Chondrocyte (in vitro differentiated cells): ENCODE measurements around the gene C9orf40. TPM values are rescaled to one million over a fixed set of nuclear protein-coding genes. Genes with fewer than 3 reads are reported as not detected.

Source experiments
- DNase-seq: peaks from one replicate; pipeline ENCODE4 v3.0.0; 2021; ENCODE audit warnings: mixed read lengths, low spot score
- H3K27ac Mint-ChIP-seq: one replicate; pipeline ENCODE4 v1.8.0; 2021; ENCODE audit warnings: mild to moderate bottlenecking, moderate library complexity, mixed read lengths; ENCODE audit not compliant: unreplicated experiment
- H3K27me3 Mint-ChIP-seq: 2 replicates; pipeline ENCODE4 v1.8.0; 2021; ENCODE audit warnings: low read depth, mixed read lengths
- H3K36me3 Mint-ChIP-seq: 2 replicates; pipeline ENCODE4 v1.8.0; 2021; ENCODE audit warnings: low read depth, mixed read lengths
- H3K4me1 Mint-ChIP-seq: 2 replicates; pipeline ENCODE4 v1.8.0; 2021; ENCODE audit warnings: low read depth, mild to moderate bottlenecking, mixed read lengths
- H3K4me3 Mint-ChIP-seq: one replicate; pipeline ENCODE4 v1.8.0; 2021; ENCODE audit warnings: mild to moderate bottlenecking, moderate library complexity, mixed read lengths; ENCODE audit not compliant: unreplicated experiment
- H3K9me3 Mint-ChIP-seq: 2 replicates; pipeline ENCODE4 v1.8.0; 2021; ENCODE audit warnings: low read depth, mixed read lengths
- total RNA-seq: library from RNA; stranded (reverse); gene quantifications from 3 replicates; pipeline ENCODE4 v1.2.1, GENCODE V29; 2021
- TF ChIP-seq, protein P1 (sequence below): fragments of 200-600 bp; sonication (generic); IDR thresholded peaks from 2 replicates; pipeline ENCODE4 v1.5.0; 2021; ENCODE audit warnings: antibody characterized with exemption, mild to moderate bottlenecking, moderate library complexity

The C9orf40 gene
- total RNA-seq, 1 donor from 2014 or later = 5.2 TPM

DNA sequence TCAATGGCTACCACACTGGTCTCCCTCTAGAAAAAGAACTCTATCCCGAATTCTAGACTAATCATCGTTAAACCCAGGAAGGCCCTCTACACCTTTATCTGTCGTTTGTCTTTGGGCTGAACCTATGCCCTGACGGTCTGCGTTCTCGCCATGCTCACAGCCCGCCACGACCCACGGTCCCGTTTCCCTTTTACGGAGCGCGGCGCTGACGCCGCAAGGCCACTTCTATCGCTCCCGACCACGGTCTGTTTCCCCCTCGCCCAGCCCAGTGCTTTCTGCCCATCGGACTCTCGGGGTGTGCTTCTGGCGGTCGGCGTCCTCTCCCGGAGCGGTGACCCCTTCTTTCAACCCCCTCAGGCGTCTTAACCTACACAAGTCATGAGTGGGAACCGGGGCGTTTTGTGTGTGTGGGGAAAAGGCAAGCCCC lies 974 bp downstream of the C9orf40 start:
- H3K27me3 Mint-ChIP-seq = no peaks in the 10 kb centered on the region
- H3K4me3 Mint-ChIP-seq = peak overlapping the region; percentile 95
- H3K4me1 Mint-ChIP-seq = peaks cover 14% of the 10 kb centered on the region
- no peak for DNase-seq
- H3K27ac Mint-ChIP-seq = peak overlapping the region; percentile 93
- H3K36me3 Mint-ChIP-seq = peaks cover 3% of the 10 kb centered on the region
- H3K9me3 Mint-ChIP-seq = no peaks in the 10 kb centered on the region
- TF ChIP-seq, protein P1, sequence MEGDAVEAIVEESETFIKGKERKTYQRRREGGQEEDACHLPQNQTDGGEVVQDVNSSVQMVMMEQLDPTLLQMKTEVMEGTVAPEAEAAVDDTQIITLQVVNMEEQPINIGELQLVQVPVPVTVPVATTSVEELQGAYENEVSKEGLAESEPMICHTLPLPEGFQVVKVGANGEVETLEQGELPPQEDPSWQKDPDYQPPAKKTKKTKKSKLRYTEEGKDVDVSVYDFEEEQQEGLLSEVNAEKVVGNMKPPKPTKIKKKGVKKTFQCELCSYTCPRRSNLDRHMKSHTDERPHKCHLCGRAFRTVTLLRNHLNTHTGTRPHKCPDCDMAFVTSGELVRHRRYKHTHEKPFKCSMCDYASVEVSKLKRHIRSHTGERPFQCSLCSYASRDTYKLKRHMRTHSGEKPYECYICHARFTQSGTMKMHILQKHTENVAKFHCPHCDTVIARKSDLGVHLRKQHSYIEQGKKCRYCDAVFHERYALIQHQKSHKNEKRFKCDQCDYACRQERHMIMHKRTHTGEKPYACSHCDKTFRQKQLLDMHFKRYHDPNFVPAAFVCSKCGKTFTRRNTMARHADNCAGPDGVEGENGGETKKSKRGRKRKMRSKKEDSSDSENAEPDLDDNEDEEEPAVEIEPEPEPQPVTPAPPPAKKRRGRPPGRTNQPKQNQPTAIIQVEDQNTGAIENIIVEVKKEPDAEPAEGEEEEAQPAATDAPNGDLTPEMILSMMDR = no peak

DNA sequence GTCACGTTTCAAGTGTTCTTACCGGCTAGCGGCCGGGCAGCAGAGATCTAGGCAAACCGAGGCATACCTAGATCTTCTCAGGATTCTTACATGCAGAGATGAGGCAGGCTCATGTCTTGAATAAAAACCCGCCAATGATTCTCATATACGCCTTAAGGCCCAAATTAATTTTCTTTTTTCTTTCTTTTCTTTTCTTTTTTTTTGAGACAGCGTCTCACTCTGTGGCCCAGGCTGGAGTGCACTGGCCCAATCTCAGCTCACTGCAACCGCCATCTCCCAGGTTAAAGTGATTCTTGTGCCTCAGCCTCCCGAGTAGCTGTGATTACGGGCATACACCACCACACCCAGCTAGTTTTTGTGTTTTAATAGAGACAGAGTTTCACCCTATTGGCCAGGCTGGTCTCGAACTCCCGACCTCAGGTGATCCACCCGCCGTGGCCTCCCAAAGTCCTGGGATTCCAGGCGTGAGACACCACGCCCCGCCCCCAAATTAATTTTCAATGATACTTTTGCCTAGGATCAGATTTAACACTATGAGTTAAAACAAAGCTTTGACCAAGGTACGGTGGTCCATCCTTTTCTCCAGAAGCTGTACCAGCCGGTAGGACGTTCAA lies 1.5 kb downstream of the C9orf40 start:
- Mint-ChIP-seq H3K27me3 (no peaks in the 10 kb centered on the region), H3K4me3 (peak overlapping the region; percentile 95), H3K36me3 (peaks cover 3% of the 10 kb centered on the region), H3K27ac (peak overlapping the region; percentile 93), H3K4me1 (peaks cover 14% of the 10 kb centered on the region), H3K9me3 (no peaks in the 10 kb centered on the region)
- TF ChIP-seq, protein P1 = no peak
- no peak for DNase-seq

- Mint-ChIP-seq H3K36me3 (peaks cover 3% of the 10 kb centered on the region), H3K9me3 (no peaks in the 10 kb centered on the region), H3K4me3 (no peak overlapping the region), H3K4me1 (peaks cover 14% of the 10 kb centered on the region), H3K27ac (no peak overlapping the region), H3K27me3 (no peaks in the 10 kb centered on the region)
- no peak for DNase-seq
- TF ChIP-seq, protein P1 = no peak
These were observed 2.6 kb downstream of the C9orf40 start for GRCh38 chr9:74949859-74950855.

DNA sequence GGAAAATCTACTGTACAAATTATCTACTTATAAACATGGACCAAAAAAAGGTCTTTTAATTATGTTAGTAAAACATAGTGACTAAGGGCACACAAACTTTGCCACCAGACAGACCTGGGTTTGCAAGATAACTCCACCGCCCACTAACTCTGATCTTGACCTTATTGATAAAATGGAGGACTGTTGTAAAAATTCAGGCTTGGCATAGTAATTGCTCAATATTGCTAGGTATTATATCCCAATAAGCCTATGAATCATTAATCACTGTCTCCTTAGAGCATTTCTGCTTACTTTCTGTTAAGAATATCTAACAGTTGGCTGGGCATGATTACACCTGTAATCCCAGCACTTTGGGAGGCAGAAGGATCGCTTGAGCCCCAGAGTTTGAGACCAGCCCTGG lies 3.8 kb downstream of the C9orf40 start:
- TF ChIP-seq, protein P1 = no peak
- Mint-ChIP-seq H3K27ac (no peak overlapping the region), H3K36me3 (peaks cover 3% of the 10 kb centered on the region), H3K9me3 (no peaks in the 10 kb centered on the region), H3K4me1 (peaks cover 14% of the 10 kb centered on the region), H3K27me3 (no peaks in the 10 kb centered on the region), H3K4me3 (no peak overlapping the region)
- no peak for DNase-seq

DNA sequence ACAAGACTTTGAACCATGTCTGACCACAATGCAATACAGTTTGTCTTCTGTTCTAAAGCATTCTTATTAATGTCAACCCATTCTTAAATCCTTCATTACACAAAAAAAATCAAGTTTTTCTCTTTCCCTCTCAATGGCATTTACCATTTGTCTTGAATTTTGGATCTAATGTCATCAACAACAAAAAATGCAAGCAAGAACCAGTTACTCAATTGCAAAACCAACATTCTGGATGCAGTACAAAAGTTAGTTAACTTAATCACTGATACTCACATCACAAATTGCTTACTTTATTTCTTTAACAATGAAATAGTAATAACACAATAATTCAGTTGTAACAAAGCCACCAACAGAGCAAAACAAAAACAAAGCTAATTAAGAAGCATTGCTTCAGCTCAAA lies 6.0 kb downstream of the C9orf40 start:
- Mint-ChIP-seq H3K27me3 (no peaks in the 10 kb centered on the region), H3K4me3 (no peak overlapping the region), H3K27ac (no peak overlapping the region), H3K36me3 (peaks cover 3% of the 10 kb centered on the region), H3K4me1 (peaks cover 9% of the 10 kb centered on the region), H3K9me3 (no peaks in the 10 kb centered on the region)
- DNase-seq = no peak
- TF ChIP-seq, protein P1 = no peak
